Measurements from ENCODE around the gene PARP4.
"Not testable (repeated sequence)": the region's sequence is repeated elsewhere in the genome, so short reads cannot be mapped to it uniquely, and the experiment has no call there.

The PARP4 gene

DNA sequence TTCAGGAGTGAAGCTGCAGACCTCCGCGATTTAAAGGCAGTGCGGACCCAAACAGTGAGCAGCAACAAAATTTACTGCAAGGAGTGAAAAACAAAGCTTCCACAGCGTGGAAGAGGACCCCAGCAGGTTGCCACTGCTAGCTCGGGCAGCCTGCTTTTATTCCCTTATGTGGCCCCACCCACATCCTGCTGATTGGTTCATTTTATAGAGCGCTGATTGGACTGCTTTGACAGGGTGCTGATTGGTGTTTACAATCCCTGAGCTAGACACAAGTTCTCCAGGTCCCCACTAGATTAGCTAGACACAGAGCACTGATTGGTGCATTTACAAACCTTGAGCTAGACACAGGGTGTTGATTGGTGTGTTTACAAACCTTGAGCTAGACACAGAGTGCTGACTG is 6.3 kb downstream of the PARP4 start:
- in situ Hi-C loops (cut with HindIII; ENCODE audit: low sequenced_read_pairs), result not testable (repeated sequence)

GRCh38 chr13:24505756-24506155 is 6.8 kb downstream of the PARP4 start:
- in situ Hi-C loops (cut with HindIII; ENCODE audit: low sequenced_read_pairs), result no loop called here

DNA sequence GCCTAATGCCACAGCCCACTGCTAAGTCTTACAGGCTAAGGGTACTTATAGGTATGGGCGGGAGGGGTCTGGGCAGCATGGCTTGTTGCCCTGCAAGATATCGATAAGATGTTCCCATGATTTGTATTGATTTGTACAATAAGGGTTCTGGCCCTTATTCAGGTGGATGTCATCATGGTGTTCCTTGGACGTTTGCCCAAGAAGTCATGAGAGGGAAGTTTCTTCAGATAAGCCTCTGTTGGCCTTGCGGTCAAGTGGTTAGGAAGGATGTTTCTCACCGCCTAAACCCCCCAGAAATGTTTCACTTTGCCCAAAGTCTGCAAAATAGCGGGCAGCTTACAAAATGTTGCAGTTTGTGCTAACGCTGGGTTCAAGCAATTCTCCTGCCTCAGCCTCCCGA is 7.3 kb downstream of the PARP4 start:
- in situ Hi-C loops (cut with HindIII; ENCODE audit: low sequenced_read_pairs), result no loop called here

- in situ Hi-C loops (cut with HindIII; ENCODE audit: low sequenced_read_pairs), result no loop called here
Observed at GRCh38 chr13:24503379-24503696, 9.2 kb downstream of the PARP4 start.

DNA sequence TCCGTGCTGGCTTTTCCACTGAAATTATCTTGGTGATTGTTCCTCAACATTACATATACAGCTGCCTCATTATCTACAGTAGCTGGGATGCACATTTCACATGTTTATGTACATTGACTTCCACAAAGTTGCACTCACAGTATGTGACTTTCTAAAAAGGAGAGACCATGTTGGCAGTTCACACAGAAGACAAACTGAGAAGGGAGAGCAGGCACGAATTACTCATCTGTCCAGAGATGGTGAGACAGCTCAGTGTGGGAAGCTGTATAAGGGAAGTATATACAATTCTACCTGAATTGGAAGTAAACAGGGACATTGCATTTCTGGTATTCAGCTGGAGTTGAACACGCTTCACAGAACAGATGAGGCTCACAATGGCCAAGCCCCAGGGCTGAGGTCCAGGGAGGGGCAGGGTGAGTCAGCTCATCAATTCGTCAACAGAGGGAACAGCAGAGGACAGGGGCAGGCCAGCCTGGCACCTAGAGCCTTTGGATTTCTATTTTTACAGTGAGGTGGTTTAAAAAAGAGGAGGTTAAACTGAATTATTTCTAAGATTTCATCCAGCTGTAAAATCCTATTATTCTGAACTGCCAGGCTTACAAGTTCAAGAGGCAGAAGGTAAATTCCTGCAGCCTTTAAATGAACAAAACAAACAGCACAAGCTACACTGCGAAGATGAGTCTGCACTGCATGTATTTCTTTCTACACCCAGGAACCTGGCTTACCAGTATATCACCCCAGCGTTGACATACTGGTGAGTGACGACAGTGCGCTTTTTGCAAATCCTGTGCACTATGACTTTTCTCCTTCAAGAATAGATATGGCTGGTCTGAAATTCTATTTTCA is 9.8 kb downstream of the PARP4 start:
- in situ Hi-C loops (cut with HindIII; ENCODE audit: low sequenced_read_pairs), result no loop called here

- in situ Hi-C loops (cut with HindIII; ENCODE audit: low sequenced_read_pairs), result no loop called here
Observed at GRCh38 chr13:24500977-24501376, 11.6 kb downstream of the PARP4 start.

- in situ Hi-C loops (cut with HindIII; ENCODE audit: low sequenced_read_pairs), result no loop called here
Observed at GRCh38 chr13:24497742-24498141, 14.8 kb downstream of the PARP4 start.

DNA sequence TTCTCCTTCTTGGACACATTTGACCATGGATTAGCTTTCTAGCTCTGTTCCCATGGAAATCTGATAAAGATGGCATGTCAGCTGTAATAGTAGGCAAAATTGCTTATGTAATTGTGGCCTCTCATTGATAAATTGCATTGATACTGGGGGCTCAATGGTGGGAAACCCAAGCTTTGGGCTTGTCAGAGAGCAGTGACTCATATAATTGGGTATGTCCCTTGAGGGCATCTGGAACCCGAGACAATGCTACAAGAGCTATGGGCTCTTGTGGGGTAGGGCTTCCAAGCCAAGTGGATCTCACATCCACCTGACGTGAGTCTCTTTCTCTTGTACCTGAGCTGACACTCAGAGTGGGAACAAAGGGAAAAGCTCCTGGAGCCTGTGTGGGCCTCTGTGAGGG is 16.3 kb downstream of the PARP4 start:
- in situ Hi-C loops (cut with HindIII; ENCODE audit: low sequenced_read_pairs), result not testable (repeated sequence)

DNA sequence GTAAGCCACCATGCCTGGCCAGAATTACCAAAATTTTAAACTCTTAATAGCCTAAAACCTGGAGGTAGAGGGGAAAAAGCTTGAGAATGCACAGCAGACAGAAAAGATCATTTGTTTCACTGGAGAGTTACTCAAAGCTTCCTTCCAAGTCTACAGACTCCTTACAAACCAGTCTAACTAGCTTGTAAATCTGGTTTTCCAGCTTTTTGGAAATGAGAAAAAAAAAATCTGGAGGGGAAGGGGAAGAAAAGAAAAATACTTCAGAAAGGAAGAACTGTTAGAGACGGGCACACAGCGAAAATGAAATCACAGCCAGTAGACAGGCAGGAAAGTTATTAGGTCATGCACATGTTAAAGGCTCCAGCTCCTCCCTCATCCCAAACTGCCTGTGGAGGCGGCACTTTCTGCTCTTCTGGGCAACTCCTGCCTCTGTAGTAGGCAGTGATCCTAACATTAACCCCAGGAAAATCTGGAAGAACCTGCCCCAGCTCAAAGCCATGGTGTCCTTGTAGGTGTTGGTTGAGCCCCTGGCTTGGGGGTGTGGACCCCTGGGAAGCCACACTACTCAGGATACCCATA is 17.3 kb downstream of the PARP4 start:
- in situ Hi-C loops (cut with HindIII; ENCODE audit: low sequenced_read_pairs), result no loop called here

GRCh38 chr13:24493356-24493755 is 19.2 kb downstream of the PARP4 start:
- in situ Hi-C loops (cut with HindIII; ENCODE audit: low sequenced_read_pairs), result no loop called here

DNA sequence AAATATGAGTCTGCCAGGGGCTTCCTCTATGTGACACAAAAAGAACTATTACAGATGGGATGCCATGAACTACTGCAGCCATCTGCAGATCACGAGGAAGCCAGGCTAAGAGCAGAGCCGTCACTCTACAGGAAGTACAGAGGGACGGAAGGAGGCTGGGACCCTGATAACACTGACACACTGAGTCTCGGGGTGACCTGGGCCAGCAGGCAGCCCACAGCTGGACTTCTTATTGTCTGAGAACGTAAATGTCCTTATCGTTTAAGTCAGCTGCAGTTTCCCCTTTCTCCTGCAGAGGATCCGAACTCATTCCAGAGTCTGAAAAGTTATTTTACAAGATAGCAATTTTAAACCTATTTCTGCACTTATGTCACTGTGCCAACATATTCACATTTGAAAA is 20.7 kb downstream of the PARP4 start:
- in situ Hi-C loops (cut with HindIII; ENCODE audit: low sequenced_read_pairs), result no loop called here

DNA sequence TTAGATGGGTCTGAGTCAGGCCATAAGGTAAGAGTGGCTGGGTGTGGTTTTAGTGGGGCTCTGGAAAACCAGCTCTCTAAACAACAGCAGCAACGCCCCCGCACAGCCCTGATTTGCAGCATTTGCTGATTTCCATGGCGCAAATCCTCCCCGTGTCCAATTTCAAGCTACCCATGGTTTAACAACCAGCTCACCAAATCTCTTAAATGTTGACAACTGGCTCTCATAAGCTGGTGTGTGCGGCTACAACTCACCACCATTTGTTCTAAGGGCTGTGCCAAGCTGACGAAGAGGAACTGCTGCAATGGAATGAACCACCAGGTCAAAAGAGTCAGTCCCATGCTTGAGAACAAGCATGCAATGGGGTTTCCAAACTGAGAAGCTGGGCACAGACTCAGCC is 22.9 kb downstream of the PARP4 start:
- in situ Hi-C loops (cut with HindIII; ENCODE audit: low sequenced_read_pairs), result no loop called here

DNA sequence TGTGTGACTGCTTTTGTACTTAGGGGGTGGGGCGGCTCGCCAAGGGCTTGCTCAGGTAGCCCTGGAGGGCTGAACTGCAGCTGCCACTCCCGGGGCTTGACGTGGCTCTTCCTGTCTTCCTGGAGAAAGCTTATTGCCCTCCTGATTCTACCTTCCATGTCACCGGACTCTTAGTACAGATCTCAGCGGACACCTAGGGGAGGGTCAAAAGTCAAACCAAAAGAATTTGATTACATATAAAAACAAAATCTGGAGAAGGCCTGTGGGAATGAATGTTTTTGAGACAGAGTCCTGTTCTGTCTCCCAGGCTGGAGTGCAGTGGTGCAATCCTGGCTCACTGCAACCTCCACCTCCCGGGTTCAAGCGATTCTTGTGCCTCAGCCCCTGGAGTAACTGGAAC is 24.5 kb downstream of the PARP4 start:
- in situ Hi-C loops (cut with HindIII; ENCODE audit: low sequenced_read_pairs), result not testable (repeated sequence)

- in situ Hi-C loops (cut with HindIII; ENCODE audit: low sequenced_read_pairs), result not testable (repeated sequence)
Observed at GRCh38 chr13:24486017-24486657, 26.4 kb downstream of the PARP4 start.

DNA sequence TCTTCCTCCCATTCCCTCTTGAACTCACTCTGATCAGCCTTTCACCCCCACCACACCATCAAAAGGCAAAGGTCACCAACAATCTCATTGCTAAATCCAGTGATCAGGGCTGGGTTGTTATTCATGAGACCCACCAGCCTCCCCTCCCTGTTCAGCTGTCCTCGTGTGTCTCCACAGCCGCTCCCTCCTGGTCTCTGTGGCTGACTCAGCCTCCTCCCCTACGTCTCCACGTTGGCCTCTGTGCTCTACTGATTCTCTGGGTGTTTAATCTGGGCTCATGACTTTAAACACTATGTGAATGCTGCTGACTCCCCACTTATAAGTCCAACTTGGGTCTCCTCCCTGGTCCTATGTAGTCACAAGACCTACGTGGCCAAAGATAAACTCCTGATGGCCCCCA is 38.9 kb downstream of the PARP4 start:
- in situ Hi-C loops (cut with HindIII; ENCODE audit: low sequenced_read_pairs), result no loop called here

- in situ Hi-C loops (cut with HindIII; ENCODE audit: low sequenced_read_pairs), result not testable (repeated sequence)
Observed at GRCh38 chr13:24472129-24472528, 40.4 kb downstream of the PARP4 start.

DNA sequence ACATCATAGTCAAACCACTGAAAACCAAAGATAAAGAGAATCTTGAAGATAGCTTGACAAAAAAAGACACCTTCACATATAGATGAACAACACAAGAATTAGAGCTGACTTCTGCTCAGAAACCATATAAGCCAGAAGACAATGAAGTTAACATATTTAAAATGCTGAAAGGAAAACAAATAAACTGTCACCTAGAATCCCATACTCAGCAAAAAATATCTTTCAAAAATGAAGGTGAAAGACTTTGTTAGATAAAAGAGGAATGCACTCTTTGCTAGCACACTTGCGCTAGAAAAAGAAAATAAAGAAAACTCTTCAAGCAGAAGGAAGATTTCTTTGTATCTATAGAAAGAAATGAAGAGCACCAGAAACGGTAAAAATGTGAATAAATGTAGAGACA is 49.5 kb downstream of the PARP4 start:
- in situ Hi-C loops (cut with HindIII; ENCODE audit: low sequenced_read_pairs), result no loop called here

DNA sequence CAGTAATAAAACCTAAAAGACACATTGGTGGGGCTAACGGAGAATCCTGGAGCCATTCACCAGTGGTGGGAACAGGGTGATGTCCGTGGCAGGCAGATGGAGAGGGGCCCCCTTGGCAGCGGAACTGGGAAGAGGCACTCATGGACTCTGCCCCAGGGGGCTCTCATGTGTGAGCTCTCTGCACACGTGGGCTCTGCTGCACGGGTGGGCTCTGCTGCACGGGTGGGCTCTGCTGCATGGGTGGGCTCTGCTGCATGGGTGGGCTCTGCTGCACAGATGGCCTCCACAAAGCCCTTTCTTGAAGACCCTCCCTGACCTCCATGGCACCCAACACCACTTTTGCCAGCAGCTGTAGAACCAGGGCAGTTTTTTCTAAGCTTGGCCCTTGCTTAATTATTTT is 52.3 kb downstream of the PARP4 start:
- in situ Hi-C loops (cut with HindIII; ENCODE audit: low sequenced_read_pairs), result no loop called here

DNA sequence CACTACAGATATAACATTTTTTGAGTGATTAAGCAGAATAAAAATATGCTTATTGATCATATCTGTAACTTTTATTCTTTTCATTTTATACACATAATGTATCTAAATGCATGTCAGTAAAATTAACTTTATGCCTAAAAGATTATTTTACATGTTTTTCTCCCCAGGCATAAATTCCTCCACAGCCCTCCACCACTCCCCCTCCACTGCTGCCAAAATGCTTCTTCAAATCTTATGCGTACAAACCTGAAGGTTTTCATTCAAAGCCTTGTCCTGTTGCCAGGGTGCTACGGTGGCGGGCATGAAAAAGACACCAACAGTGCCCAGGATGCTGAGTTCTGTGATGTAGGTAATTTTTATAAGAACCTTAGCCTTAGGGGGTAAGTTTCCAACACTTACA is 52.9 kb downstream of the PARP4 start:
- in situ Hi-C loops (cut with HindIII; ENCODE audit: low sequenced_read_pairs), result no loop called here

DNA sequence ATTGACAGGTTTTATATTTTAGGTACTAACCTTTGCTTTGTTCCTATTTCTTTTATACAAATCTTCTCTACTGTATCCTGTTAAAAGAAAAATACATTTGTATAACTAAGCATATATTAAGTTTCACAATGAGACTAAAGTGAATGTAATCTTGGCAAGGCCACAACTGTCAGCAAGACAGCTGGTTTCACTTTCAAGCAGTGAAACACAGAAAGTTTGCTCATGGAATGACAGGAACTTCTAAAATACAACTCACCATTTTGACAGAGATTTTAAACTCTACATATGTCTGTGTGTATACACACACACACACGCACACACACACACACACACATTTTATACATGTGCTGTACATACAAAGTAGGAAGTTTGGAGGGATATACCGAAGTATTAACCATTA is 53.3 kb downstream of the PARP4 start:
- in situ Hi-C loops (cut with HindIII; ENCODE audit: low sequenced_read_pairs), result no loop called here

DNA sequence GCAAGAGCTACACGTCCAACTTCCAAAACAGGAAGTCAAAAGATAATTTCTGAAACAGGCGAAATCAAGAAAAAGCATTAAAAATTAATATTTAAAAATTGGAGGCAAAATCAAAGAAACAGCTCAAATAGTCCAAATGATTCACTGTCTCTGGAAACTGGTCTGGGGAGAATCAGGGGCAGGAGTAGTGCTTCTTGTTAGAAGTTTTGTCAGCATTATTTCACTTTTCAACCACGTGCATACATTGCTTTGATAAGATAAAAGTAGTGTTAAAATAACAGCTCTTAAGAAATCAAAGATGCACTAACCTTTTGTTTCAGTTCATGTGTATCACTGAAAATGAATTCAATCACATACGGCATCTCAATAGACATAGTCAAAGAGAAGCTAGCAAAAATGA is 53.8 kb downstream of the PARP4 start:
- in situ Hi-C loops (cut with HindIII; ENCODE audit: low sequenced_read_pairs), result no loop called here

- in situ Hi-C loops (cut with HindIII; ENCODE audit: low sequenced_read_pairs), result no loop called here
Observed at GRCh38 chr13:24456396-24456795, 56.2 kb downstream of the PARP4 start.
